Thymus (tissue), 11 donors: ENCODE data around the gene RARS1. TPM values are rescaled to one million over a fixed set of nuclear protein-coding genes. Genes with fewer than 3 reads are reported as not detected.

Experiments used
- DNase-seq, 9 donors: peaks; one replicate each; pipeline ENCODE4 v3.0.0-alpha.2; 2013; ENCODE audit warnings: low spot score in 9 of 9, low read depth in 6 of 9, missing footprints in 1 of 9
- H3K27ac ChIP-seq, 2 donors: one replicate each; pipeline ENCODE4 v1.5.1; 2013; ENCODE audit warnings: control low read depth in 1 of 2, low read depth in 1 of 2, low read length in 1 of 2, mild to moderate bottlenecking in 1 of 2, moderate library complexity in 1 of 2
- H3K27me3 ChIP-seq, 2 donors: one replicate each; pipeline ENCODE4 v1.5.1; 2013; ENCODE audit warnings: low read length in 1 of 2; ENCODE audit not compliant: control insufficient read depth in 2 of 2, insufficient read depth in 1 of 2
- H3K36me3 ChIP-seq, 2 donors: one replicate each; pipeline ENCODE4 v1.5.1; 2013; ENCODE audit warnings: low read length in 1 of 2, mild to moderate bottlenecking in 1 of 2, moderate library complexity in 1 of 2; ENCODE audit not compliant: control insufficient read depth in 2 of 2, insufficient read depth in 2 of 2
- H3K4me1 ChIP-seq, 2 donors: one replicate each; pipeline ENCODE4 v1.5.1; 2013; ENCODE audit warnings: low read length in 2 of 2; ENCODE audit not compliant: control insufficient read depth in 2 of 2, insufficient read depth in 2 of 2
- H3K4me3 ChIP-seq, 2 donors: one replicate each; pipeline ENCODE4 v1.5.1; 2013; ENCODE audit warnings: low read length in 2 of 2, control low read depth in 1 of 2, mild to moderate bottlenecking in 1 of 2
- H3K9me3 ChIP-seq, 2 donors: one replicate each; pipeline ENCODE4 v1.5.1; 2013; ENCODE audit warnings: low read length in 1 of 2, mild to moderate bottlenecking in 1 of 2; ENCODE audit not compliant: control insufficient read depth in 2 of 2, insufficient read depth in 1 of 2
- WGBS: extraction: QIAGEN DNeasy Blood & Tissue Kit; methylation state at CpG from one replicate; pipeline ENCODE4 v1.1.7; 2013; 5-methylcytosine and 5-hydroxymethylcytosine counted together
- polyA plus RNA-seq: library from polyadenylated mRNA; stranded (reverse); fragments of 200-250 nt; gene quantifications from one replicate; pipeline ENCODE4 v1.2.3, GENCODE V29; 2013
- total RNA-seq: library from RNA; stranded (reverse); fragments of 120-200 nt; gene quantifications from one replicate; pipeline ENCODE4 v1.2.4, GENCODE V29; 2013
- donor health status: healthy.

The RARS1 gene
- total and polyA plus RNA-seq, 2 donors = 42.1 to 67.4 TPM

GRCh38 chr5:168471785-168472184 lies 14.5 kb upstream of the RARS1 start:
- no peak overlapping the region for H3K4me3 ChIP-seq
- H3K9me3 ChIP-seq = no peaks in the 10 kb centered on the region
- 93% methylated on average over 4 of the region's 4 CpGs for WGBS
- H3K4me1 ChIP-seq = no peaks in the 10 kb centered on the region
- H3K36me3 ChIP-seq = no peaks in the 10 kb centered on the region
- no peak for DNase-seq
- no peak overlapping the region for H3K27ac ChIP-seq
- H3K27me3 ChIP-seq = no peaks in the 10 kb centered on the region

- Histone ChIP-seq H3K27me3 (no peaks in the 10 kb centered on the region), H3K9me3 (no peaks in the 10 kb centered on the region), H3K4me3 (no peak overlapping the region), H3K4me1 (no peaks in the 10 kb centered on the region), H3K27ac (no peak overlapping the region), H3K36me3 (no peaks in the 10 kb centered on the region)
- 78% methylated on average over 5 of the region's 5 CpGs for WGBS
- no peak for DNase-seq
These were observed 13.9 kb upstream of the RARS1 start for GRCh38 chr5:168472329-168472728.

GRCh38 chr5:168474319-168474718 lies 12.0 kb upstream of the RARS1 start:
- Histone ChIP-seq H3K4me1 (no peaks in the 10 kb centered on the region), H3K9me3 (no peaks in the 10 kb centered on the region), H3K27ac (no peak overlapping the region), H3K4me3 (no peak overlapping the region), H3K36me3 (no peaks in the 10 kb centered on the region), H3K27me3 (no peaks in the 10 kb centered on the region)
- DNase-seq = no peak
- 92% methylated on average over 1 of the region's 1 CpG for WGBS

GRCh38 chr5:168477060-168477459 lies 9.2 kb upstream of the RARS1 start:
- WGBS = 66% methylated on average over 7 of the region's 7 CpGs
- Histone ChIP-seq H3K27ac (no peak overlapping the region), H3K9me3 (no peaks in the 10 kb centered on the region), H3K27me3 (no peaks in the 10 kb centered on the region), H3K4me1 (no peaks in the 10 kb centered on the region), H3K4me3 (no peak overlapping the region), H3K36me3 (no peaks in the 10 kb centered on the region)
- no peak for DNase-seq

- DNase-seq = no peak
- no peaks in the 10 kb centered on the region for H3K4me1 ChIP-seq
- H3K36me3 ChIP-seq = no peaks in the 10 kb centered on the region
- WGBS = 93% methylated on average over 3 of the region's 3 CpGs
- no peaks in the 10 kb centered on the region for H3K27me3 ChIP-seq
- no peaks in the 10 kb centered on the region for H3K9me3 ChIP-seq
- no peak overlapping the region for H3K4me3 ChIP-seq
- no peak overlapping the region for H3K27ac ChIP-seq
These were observed 7.1 kb upstream of the RARS1 start for GRCh38 chr5:168479166-168479565.

GRCh38 chr5:168480601-168481000 lies 5.7 kb upstream of the RARS1 start:
- H3K9me3 ChIP-seq = no peaks in the 10 kb centered on the region
- no peaks in the 10 kb centered on the region for H3K36me3 ChIP-seq
- H3K4me1 ChIP-seq = no peaks in the 10 kb centered on the region
- no peaks in the 10 kb centered on the region for H3K27me3 ChIP-seq
- no peak overlapping the region for H3K4me3 ChIP-seq
- H3K27ac ChIP-seq = no peak overlapping the region
- DNase-seq = no peak
- 96% methylated on average over 3 of the region's 3 CpGs for WGBS

- H3K4me3 ChIP-seq = no peak overlapping the region
- DNase-seq = no peak
- H3K27ac ChIP-seq = no peak overlapping the region
- H3K4me1 ChIP-seq = peaks cover 0 to 3% of the 10 kb centered on the region in 2 donors
- H3K27me3 ChIP-seq = no peaks in the 10 kb centered on the region
- no peaks in the 10 kb centered on the region for H3K36me3 ChIP-seq
- WGBS = 61% methylated on average over 4 of the region's 4 CpGs
- H3K9me3 ChIP-seq = no peaks in the 10 kb centered on the region
These were observed 4.9 kb upstream of the RARS1 start for GRCh38 chr5:168481330-168481788.

- 83% methylated on average over 5 of the region's 5 CpGs for WGBS
These were observed 3.9 kb upstream of the RARS1 start for GRCh38 chr5:168482361-168482760.

GRCh38 chr5:168489059-168489458 lies 2.8 kb downstream of the RARS1 start:
- Histone ChIP-seq H3K27me3 (no peaks in the 10 kb centered on the region), H3K4me3 (no peak overlapping the region), H3K4me1 (peaks cover 2 to 3% of the 10 kb centered on the region in 2 donors), H3K9me3 (no peaks in the 10 kb centered on the region), H3K27ac (no peak overlapping the region), H3K36me3 (peaks cover 15 to 54% of the 10 kb centered on the region in 2 donors)
- 98% methylated on average over 3 of the region's 3 CpGs for WGBS
- DNase-seq = no peak

More at GRCh38 chr5:168482361-168482760, 3.9 kb upstream of the RARS1 start:
- Histone ChIP-seq H3K4me3 (no peak overlapping the region), H3K9me3 (no peaks in the 10 kb centered on the region), H3K36me3 (no peaks in the 10 kb centered on the region), H3K27me3 (no peaks in the 10 kb centered on the region), H3K27ac (no peak overlapping the region), H3K4me1 (peaks cover under 1 to 3% of the 10 kb centered on the region in 2 donors)
- no peak for DNase-seq
